ENCODE measurements around the gene TCHH.
"Not testable (repeated sequence)": the region's sequence is repeated elsewhere in the genome, so short reads cannot be mapped to it uniquely, and the experiment has no call there.

The TCHH gene

GRCh38 chr1:152112101-152112884 lies 3.0 kb downstream of the TCHH start:
- DNase-seq: no peak

- no peak for DNase-seq
These were observed 3.7 kb downstream of the TCHH start for GRCh38 chr1:152111515-152111968.

GRCh38 chr1:152110860-152111514 lies 4.3 kb downstream of the TCHH start:
- no peak for DNase-seq

- DNase-seq: no peak
These were observed 4.8 kb downstream of the TCHH start for GRCh38 chr1:152110365-152110859.

- DNase-seq: no peak
These were observed 5.3 kb downstream of the TCHH start for GRCh38 chr1:152109998-152110294.

- no peak for DNase-seq
These were observed 5.8 kb downstream of the TCHH start for GRCh38 chr1:152109231-152109997.

GRCh38 chr1:152108882-152109222 lies 6.4 kb downstream of the TCHH start:
- no peak for DNase-seq

- no peak for DNase-seq
These were observed 7.0 kb downstream of the TCHH start for GRCh38 chr1:152107984-152108881.

GRCh38 chr1:152107031-152107983 lies 7.9 kb downstream of the TCHH start:
- DNase-seq: no peak

GRCh38 chr1:152104854-152105253 lies 10.4 kb downstream of the TCHH start:
- no peak for DNase-seq

GRCh38 chr1:152096931-152097330 lies 18.3 kb downstream of the TCHH start:
- no peak for DNase-seq

GRCh38 chr1:152089014-152089674 lies 26.1 kb downstream of the TCHH start, which contains the start of gene TCHHL1:
Gene TCHHL1, minus strand, starts transcription at chr1:152089064. Its CDS starts 921 bp downstream, at chr1:152088143.
- DNase-seq: no peak

- no peak for DNase-seq
These were observed 28.5 kb downstream of the TCHH start for GRCh38 chr1:152086760-152087159.

- DNase-seq: no peak
These were observed 30.4 kb downstream of the TCHH start for GRCh38 chr1:152084853-152085252.

GRCh38 chr1:152081026-152081425 lies 34.2 kb downstream of the TCHH start:
- DNase-seq: not testable (repeated sequence)

GRCh38 chr1:152080494-152080893 lies 34.8 kb downstream of the TCHH start:
- DNase-seq: not testable (repeated sequence)

- no peak for DNase-seq
These were observed 36.3 kb downstream of the TCHH start for GRCh38 chr1:152078831-152079441.

GRCh38 chr1:152072311-152072710 lies 42.9 kb downstream of the TCHH start:
- DNase-seq: no peak

- DNase-seq: no peak
These were observed 44.1 kb downstream of the TCHH start for GRCh38 chr1:152071123-152071522.

- DNase-seq: no peak
These were observed 47.3 kb downstream of the TCHH start for GRCh38 chr1:152067929-152068328.
